ENCODE measurements around the gene ANKRD65. TPM values are rescaled to one million over a fixed set of nuclear protein-coding genes. Genes with fewer than 3 reads are reported as not detected.

The ANKRD65 gene
- total and polyA plus RNA-seq, 11 donors: 0.58 to 4.0 (median 1.3) TPM

- Histone ChIP-seq H3K36me3 (peaks cover 0 to 75% (median 68%) of the 10 kb centered on the region in 9 donors), H3K9me3 (no peaks in the 10 kb centered on the region), H3K4me1 (peaks cover 7 to 63% (median 47%) of the 10 kb centered on the region in 12 donors), H3K4me3 (no peak overlapping the region), H3K27me3 (no peaks in the 10 kb centered on the region), H3K27ac (no peak overlapping the region)
- DNase-seq (no peak), ATAC-seq (no peak)
- no peak for TF ChIP-seq CTCF (IDR thresholded peaks at IDR 0.05)
- no peak for TF ChIP-seq POLR2A (IDR thresholded peaks at IDR 0.05)
- WGBS, 4 donors: 84 to 89% (median 88%) methylated on average over 7 of the region's 7 CpGs
- intact Hi-C loops (cut with DNase I): loop anchor here in 3 of 10 donors (2.0 to 10.0 kb wide), 2 partner anchors 35 to 103 kb away; no protein-coding TSS in a partner anchor
Measured at GRCh38 chr1:1401457-1402010, 19.5 kb downstream of the ANKRD65 start.

GRCh38 chr1:1400576-1401456 lies 20.3 kb downstream of the ANKRD65 start:
- ATAC-seq (no peak), DNase-seq (no peak)
- H3K9me3 ChIP-seq: no peaks in the 10 kb centered on the region
- peak overlapping the region in 9 of 12 donors; percentile 76 to 100 (median 100) for H3K4me3 ChIP-seq
- peak overlapping the region in 6 of 12 donors; percentile 81 to 97 (median 92) for H3K27ac ChIP-seq
- peaks cover 0 to 80% (median 74%) of the 10 kb centered on the region in 9 donors for H3K36me3 ChIP-seq
- H3K4me1 ChIP-seq: peaks cover 5 to 58% (median 40%) of the 10 kb centered on the region in 12 donors
- intact Hi-C loops (cut with DNase I): loop anchor here in 3 of 10 donors (10.0 kb wide), 1 partner anchor 104 kb away; no protein-coding TSS in a partner anchor
- no peaks in the 10 kb centered on the region for H3K27me3 ChIP-seq
- 75 to 82% (median 82%) methylated on average over 22 of the region's 22 CpGs for WGBS, 4 donors
- no peak for TF ChIP-seq CTCF (IDR thresholded peaks at IDR 0.05)
- no peak for TF ChIP-seq POLR2A (IDR thresholded peaks at IDR 0.05)

GRCh38 chr1:1399872-1400575 lies 21.1 kb downstream of the ANKRD65 start:
- Histone ChIP-seq H3K4me1 (peaks cover 5 to 56% (median 36%) of the 10 kb centered on the region in 12 donors), H3K9me3 (no peaks in the 10 kb centered on the region), H3K36me3 (peaks cover 0 to 80% (median 74%) of the 10 kb centered on the region in 9 donors), H3K27ac (peak overlapping the region in 11 of 12 donors; percentile 78 to 97 (median 93)), H3K27me3 (no peaks in the 10 kb centered on the region), H3K4me3 (peak overlapping the region; percentile 76 to 100 (median 98))
- intact Hi-C loops (cut with DNase I): loop anchor here in 4 of 10 donors (1.0 to 10.0 kb wide), 2 partner anchors 25 to 105 kb away; partner anchors contain the start of gene AURKAIP1 (in 1 of the 4)
- TF ChIP-seq CTCF (IDR thresholded peaks at IDR 0.05) (no peak), POLR2A (IDR thresholded peaks at IDR 0.05) (no peak)
- ATAC-seq (peak in 2 of 4 donors; percentile 0 to 1), DNase-seq (no peak)
- 5 to 16% (median 6%) methylated on average over 17 to 34 of the region's 34 CpGs for WGBS, 4 donors
